ENCODE data around the gene PDE1C. TPM values are rescaled to one million over a fixed set of nuclear protein-coding genes. Genes with fewer than 3 reads are reported as not detected.
A peak's percentile ranks its signal among the peaks of the same experiment; 100 is the strongest.
"Not testable (repeated sequence)": the region's sequence is repeated elsewhere in the genome, so short reads cannot be mapped to it uniquely, and the experiment has no call there.

Gene PDE1C
- total RNA-seq, 1 experiment from 2014 or later: 32.4 TPM

GRCh38 chr7:32088451-32088881 lies 18.3 kb upstream of the PDE1C start:
- Histone ChIP-seq H3K27me3 (no peaks in the 10 kb centered on the region), H3K9me3 (no peaks in the 10 kb centered on the region), H3K36me3 (no peaks in the 10 kb centered on the region), H3K4me3 (no peak overlapping the region)
- DNase-seq: no peak

- Histone ChIP-seq H3K27me3 (no peaks in the 10 kb centered on the region), H3K9me3 (0 out of 2 replicates have a peak, but pooled peaks cover 5% of the 10 kb centered on the region), H3K4me3 (no peak overlapping the region), H3K36me3 (no peaks in the 10 kb centered on the region)
- no peak for DNase-seq
Measured at GRCh38 chr7:32079510-32079909, 9.3 kb upstream of the PDE1C start.

GRCh38 chr7:32078824-32079223 lies 8.6 kb upstream of the PDE1C start:
- no peak for DNase-seq
- H3K4me3 ChIP-seq: no peak overlapping the region
- no peaks in the 10 kb centered on the region for H3K36me3 ChIP-seq
- 0 out of 2 replicates have a peak, but pooled peaks cover 5% of the 10 kb centered on the region for H3K9me3 ChIP-seq
- H3K27me3 ChIP-seq: no peaks in the 10 kb centered on the region

- no peaks in the 10 kb centered on the region for H3K27me3 ChIP-seq
- 0 out of 2 replicates have a peak, but pooled peaks cover 5% of the 10 kb centered on the region for H3K9me3 ChIP-seq
- H3K36me3 ChIP-seq: 0 out of 2 replicates have a peak, but pooled peaks cover under 1% of the 10 kb centered on the region
- no peak for DNase-seq
- H3K4me3 ChIP-seq: no peak overlapping the region
Measured at GRCh38 chr7:32077806-32078205, 7.6 kb upstream of the PDE1C start.

GRCh38 chr7:32076802-32077201 lies 6.6 kb upstream of the PDE1C start:
- H3K9me3 ChIP-seq, H3K27me3 ChIP-seq, H3K36me3 ChIP-seq, H3K4me3 ChIP-seq: not testable (repeated sequence)
- peak; percentile 86 for DNase-seq

GRCh38 chr7:32075612-32076011 lies 5.4 kb upstream of the PDE1C start:
- no peak overlapping the region for H3K4me3 ChIP-seq
- H3K27me3 ChIP-seq: no peaks in the 10 kb centered on the region
- H3K36me3 ChIP-seq: 0 out of 2 replicates have a peak, but pooled peaks cover 2% of the 10 kb centered on the region
- no peak for DNase-seq
- 0 out of 2 replicates have a peak, but pooled peaks cover 5% of the 10 kb centered on the region for H3K9me3 ChIP-seq

- Histone ChIP-seq H3K9me3 (0 out of 2 replicates have a peak, but pooled peaks cover 5% of the 10 kb centered on the region), H3K27me3 (no peaks in the 10 kb centered on the region), H3K4me3 (no peak overlapping the region), H3K36me3 (peaks cover 2% of the 10 kb centered on the region; the same call in 1 of the 2 replicates)
- no peak for DNase-seq
Measured at GRCh38 chr7:32074787-32075585, 4.8 kb upstream of the PDE1C start.

- peaks cover 2% of the 10 kb centered on the region; the same call in 1 of the 2 replicates for H3K36me3 ChIP-seq
- no peak overlapping the region for H3K4me3 ChIP-seq
- no peaks in the 10 kb centered on the region for H3K9me3 ChIP-seq
- no peaks in the 10 kb centered on the region for H3K27me3 ChIP-seq
- no peak for DNase-seq
Measured at GRCh38 chr7:32073533-32073932, 3.3 kb upstream of the PDE1C start.

- Histone ChIP-seq H3K36me3 (peaks cover 8% of the 10 kb centered on the region), H3K9me3 (no peaks in the 10 kb centered on the region), H3K27me3 (no peaks in the 10 kb centered on the region), H3K4me3 (no peak overlapping the region)
- no peak for DNase-seq
Measured at GRCh38 chr7:32072397-32072796, 2.2 kb upstream of the PDE1C start.

- H3K36me3 ChIP-seq: peaks cover 13% of the 10 kb centered on the region
- H3K4me3 ChIP-seq: peak overlapping the region; percentile 62
- no peaks in the 10 kb centered on the region for H3K9me3 ChIP-seq
- H3K27me3 ChIP-seq: no peaks in the 10 kb centered on the region
- no peak for DNase-seq
Measured at GRCh38 chr7:32071466-32072091, 1.4 kb upstream of the PDE1C start.

- Histone ChIP-seq H3K27me3 (no peaks in the 10 kb centered on the region), H3K4me3 (peak overlapping the region; percentile 62), H3K36me3 (peaks cover 22% of the 10 kb centered on the region), H3K9me3 (no peaks in the 10 kb centered on the region)
- no peak for DNase-seq
Measured at GRCh38 chr7:32070051-32070405, 179 bp downstream of the PDE1C start.

GRCh38 chr7:32069116-32069650 lies 1.0 kb downstream of the PDE1C start:
- Histone ChIP-seq H3K27me3 (no peaks in the 10 kb centered on the region), H3K9me3 (no peaks in the 10 kb centered on the region), H3K36me3 (peaks cover 23% of the 10 kb centered on the region), H3K4me3 (peak overlapping the region; percentile 62)
- DNase-seq: no peak

GRCh38 chr7:32068411-32069101 lies 1.7 kb downstream of the PDE1C start:
- Histone ChIP-seq H3K27me3 (no peaks in the 10 kb centered on the region), H3K9me3 (no peaks in the 10 kb centered on the region), H3K4me3 (peak overlapping the region; percentile 62), H3K36me3 (peaks cover 29% of the 10 kb centered on the region)
- no peak for DNase-seq

GRCh38 chr7:32066441-32066840 lies 3.8 kb downstream of the PDE1C start:
- Histone ChIP-seq H3K4me3 (no peak overlapping the region), H3K27me3 (no peaks in the 10 kb centered on the region), H3K9me3 (no peaks in the 10 kb centered on the region), H3K36me3 (peaks cover 33% of the 10 kb centered on the region)
- peak; percentile 44 for DNase-seq

GRCh38 chr7:32063614-32064013 lies 6.6 kb downstream of the PDE1C start:
- no peak for DNase-seq

GRCh38 chr7:32062150-32062549 lies 8.1 kb downstream of the PDE1C start:
- peaks cover 27% of the 10 kb centered on the region for H3K36me3 ChIP-seq
- H3K27me3 ChIP-seq: no peaks in the 10 kb centered on the region
- peak; percentile 67 for DNase-seq
- no peaks in the 10 kb centered on the region for H3K9me3 ChIP-seq
- H3K4me3 ChIP-seq: no peak overlapping the region

More at GRCh38 chr7:32063614-32064013, 6.6 kb downstream of the PDE1C start:
- Histone ChIP-seq H3K9me3 (no peaks in the 10 kb centered on the region), H3K4me3 (no peak overlapping the region), H3K36me3 (peaks cover 33% of the 10 kb centered on the region), H3K27me3 (no peaks in the 10 kb centered on the region)

GRCh38 chr7:32061346-32061745 lies 8.9 kb downstream of the PDE1C start:
- no peaks in the 10 kb centered on the region for H3K9me3 ChIP-seq
- peaks cover 27% of the 10 kb centered on the region for H3K36me3 ChIP-seq
- H3K4me3 ChIP-seq: no peak overlapping the region
- peak; percentile 94 for DNase-seq
- no peaks in the 10 kb centered on the region for H3K27me3 ChIP-seq
